HG03103 (cell line): ENCODE results near the gene VSIG10L2.
"Not testable (repeated sequence)": the region's sequence is repeated elsewhere in the genome, so short reads cannot be mapped to it uniquely, and the experiment has no call there.

Experiments
- ATAC-seq: cut with Tn5 transposase; IDR thresholded peaks from one replicate; pipeline ENCODE4 v1.9.1; 2021; ENCODE audit warnings: low read depth; ENCODE audit not compliant: unreplicated experiment

VSIG10L2 gene

DNA sequence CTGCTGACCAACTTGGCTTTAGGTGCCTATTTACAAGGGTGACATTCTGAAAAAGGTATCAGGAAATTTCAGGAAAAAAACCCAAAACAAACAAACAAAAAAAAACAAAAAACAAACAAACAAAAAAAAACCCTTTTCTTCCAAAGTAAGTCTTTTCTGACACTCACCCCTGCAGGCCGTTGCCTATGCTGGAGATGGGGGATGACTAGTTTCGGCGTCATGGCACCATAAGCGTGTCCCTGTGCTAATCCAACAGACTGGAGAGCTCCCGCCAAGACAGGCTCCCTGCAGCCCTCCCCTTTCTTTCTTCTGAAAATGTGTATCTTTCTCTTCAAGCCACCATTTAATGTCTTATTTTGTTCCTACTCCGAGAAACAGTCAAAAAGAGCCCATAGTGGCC is 13.7 kb downstream of the VSIG10L2 start:
- ATAC-seq: no peak

DNA sequence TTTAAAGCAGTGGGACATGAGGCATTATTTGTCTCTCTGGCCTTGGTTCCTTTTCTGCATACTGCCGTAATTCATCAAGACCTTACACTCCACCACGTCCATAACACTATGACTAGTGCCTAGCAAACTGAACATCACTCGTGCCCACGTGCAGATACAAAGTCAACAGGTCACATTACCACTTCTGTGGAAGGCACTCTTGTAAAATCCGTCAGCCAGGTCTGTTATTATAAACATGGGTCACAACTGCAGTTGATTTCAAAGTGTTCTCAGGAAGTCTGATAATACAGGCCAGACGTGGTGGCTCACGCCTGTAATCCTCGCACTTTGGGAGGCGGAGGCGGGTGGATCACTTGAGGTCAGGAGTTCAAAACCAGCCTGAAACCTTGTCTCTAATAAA is 14.1 kb downstream of the VSIG10L2 start:
- no peak for ATAC-seq

DNA sequence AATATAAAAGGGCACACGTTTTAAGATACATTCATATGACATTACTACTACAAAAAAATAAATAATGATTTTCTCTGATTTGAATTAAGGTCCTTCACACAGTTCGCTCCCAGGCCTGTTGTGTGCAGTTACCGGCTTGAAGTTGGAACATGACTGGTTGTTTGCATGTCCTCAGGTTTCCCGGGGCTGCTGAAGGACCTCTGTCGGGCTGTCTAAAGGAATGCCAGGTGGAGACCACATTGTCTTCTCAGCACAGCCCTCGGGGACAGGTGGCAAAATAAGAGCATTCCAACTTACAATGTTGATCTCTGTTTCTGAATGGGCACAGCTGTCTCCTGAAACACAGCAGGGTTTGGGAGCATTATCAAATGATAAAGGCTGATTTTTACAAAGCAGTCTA is 14.9 kb downstream of the VSIG10L2 start:
- ATAC-seq: no peak

DNA sequence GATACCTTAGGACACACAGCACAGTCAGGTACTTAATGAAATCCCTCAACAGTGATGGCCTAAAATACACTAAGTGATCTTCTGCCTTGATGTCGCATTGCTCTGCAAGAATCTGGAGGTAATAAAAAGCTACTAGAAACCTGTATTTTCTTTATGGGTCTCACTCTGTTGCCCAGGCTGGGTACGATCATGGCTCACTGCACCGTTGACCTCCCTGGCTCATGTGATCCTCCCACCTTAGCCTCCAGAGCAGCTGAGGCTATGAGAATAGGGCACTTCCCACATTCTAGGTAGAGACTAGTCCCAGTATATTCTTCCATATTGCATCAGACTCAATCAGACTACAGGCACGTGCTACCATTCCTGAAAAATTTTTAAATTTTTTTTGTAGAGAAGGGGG is 21.7 kb downstream of the VSIG10L2 start:
- no peak for ATAC-seq

DNA sequence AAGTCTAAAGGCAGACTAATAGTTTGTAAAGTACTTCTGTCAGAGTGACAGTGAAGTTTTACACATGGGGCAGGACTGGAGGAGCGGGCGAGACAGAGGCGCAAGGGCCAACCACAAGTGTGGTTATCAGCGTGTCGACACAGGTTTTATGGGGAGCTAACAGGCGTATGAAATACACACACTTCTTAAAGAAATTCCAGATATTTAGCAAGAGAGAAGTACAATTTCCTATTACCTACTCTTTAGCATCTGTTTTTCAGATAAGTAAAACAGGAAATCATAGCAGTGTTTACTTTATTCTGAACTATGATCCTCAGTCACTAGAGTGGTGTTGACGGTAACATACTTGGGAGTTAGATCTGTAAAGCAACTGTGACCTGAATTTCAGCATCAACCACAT is 22.5 kb downstream of the VSIG10L2 start:
- ATAC-seq: no peak

DNA sequence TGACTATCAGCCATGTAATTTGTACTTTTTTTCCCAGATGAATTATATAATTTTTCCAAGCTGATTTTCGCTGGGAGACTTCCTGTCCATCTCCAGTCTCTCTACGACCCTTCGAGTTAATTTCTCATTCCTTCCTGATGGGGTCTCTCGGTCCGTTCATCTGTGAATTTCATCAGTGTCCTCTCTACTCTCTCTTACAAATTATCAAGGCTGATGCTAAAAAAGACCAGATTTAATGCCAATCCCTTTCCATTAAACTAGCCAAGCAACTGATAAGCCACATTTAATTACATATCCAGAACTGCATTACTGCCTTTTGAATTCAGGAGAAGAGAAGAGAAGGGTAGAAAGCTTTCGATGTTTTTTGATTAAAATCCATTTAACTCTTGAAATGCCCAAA is 25.8 kb downstream of the VSIG10L2 start:
- ATAC-seq: no peak

DNA sequence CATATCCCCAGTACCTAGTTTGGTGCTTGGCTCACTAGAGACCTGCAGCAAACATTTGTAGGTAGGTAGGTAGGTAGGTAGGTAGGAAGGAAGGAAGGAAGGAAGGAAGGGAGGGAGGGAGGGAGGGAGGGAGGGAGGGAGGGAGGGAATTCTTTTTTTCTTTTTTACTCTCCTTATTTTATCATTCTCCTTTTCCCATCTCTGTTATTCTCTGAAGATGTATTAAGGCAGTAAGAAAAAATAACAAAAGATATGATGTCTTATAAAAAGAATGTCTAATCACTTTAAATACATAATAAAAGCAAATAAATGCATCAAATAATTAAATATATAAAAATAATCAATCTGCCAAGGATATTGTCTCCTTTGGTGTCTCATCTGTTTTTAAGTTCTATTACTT is 28.4 kb downstream of the VSIG10L2 start:
- no peak for ATAC-seq

- ATAC-seq: no peak
Measured at GRCh38 chr11:125975634-125976033, 29.8 kb downstream of the VSIG10L2 start.

DNA sequence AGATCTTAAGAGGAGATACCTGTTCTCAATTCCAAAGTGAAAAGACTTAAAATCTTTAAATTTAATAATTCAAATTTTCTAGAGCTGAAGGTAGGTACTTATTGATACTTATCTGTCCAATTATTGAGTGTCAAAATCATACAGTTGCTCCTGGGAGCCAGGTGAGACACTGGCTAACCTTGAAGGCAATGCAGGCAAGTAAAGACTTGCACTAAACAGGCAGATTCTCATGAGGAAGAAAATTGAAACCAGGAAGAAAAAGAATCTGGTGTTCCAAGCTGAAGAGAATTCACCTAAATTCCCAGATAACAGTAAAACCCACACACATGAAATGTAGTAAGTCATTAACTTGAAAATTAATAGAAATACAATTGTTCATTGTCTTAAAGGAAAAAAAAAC is 30.3 kb downstream of the VSIG10L2 start:
- no peak for ATAC-seq

GRCh38 chr11:125977333-125977732 is 31.5 kb downstream of the VSIG10L2 start:
- no peak for ATAC-seq

DNA sequence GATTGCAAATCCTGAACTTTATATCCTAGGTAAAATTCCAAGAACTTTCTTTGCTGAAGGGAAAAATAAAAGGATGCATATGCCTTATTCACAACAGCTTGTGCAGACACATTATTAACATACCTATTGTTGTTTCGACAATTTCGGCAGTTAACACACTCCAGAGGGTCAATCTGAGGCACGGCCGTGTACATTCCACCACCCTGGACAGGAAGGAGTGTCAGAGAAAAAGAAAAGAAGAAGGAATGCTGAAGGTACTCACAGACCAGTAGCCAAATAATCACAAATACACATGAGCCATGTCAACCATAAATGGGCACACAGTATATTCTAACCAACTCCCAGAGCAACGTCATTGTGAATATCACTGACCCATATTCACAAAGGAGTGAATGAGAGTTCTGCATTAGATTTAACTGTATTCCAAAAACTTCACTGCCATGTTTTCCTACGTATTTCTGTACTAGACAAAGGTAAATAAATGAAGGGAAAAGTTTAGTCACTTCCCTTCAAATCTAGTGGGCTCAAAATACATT is 32.4 kb downstream of the VSIG10L2 start:
- no peak for ATAC-seq

- no peak for ATAC-seq
Measured at GRCh38 chr11:125978778-125979407, 33.0 kb downstream of the VSIG10L2 start.

DNA sequence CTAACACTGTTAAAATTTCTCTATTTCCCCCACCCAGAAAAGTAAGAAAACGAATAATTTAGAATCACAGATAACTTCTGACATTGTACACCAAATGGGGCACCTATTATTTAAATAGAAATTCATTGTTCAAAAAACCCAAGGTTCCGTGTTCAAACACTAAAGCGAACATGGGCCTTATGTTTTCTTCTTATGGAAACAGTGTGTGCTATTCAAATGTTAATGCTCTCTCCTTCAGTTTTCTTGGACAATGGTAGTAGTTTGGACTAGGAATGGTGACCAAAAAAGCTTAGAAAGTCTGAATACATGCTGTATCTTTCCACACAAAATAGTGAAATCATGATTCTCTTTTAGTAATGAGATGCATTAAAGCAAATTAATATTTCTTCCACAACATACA is 33.7 kb downstream of the VSIG10L2 start:
- no peak for ATAC-seq

- ATAC-seq: no peak
Measured at GRCh38 chr11:125980436-125980835, 34.6 kb downstream of the VSIG10L2 start.

DNA sequence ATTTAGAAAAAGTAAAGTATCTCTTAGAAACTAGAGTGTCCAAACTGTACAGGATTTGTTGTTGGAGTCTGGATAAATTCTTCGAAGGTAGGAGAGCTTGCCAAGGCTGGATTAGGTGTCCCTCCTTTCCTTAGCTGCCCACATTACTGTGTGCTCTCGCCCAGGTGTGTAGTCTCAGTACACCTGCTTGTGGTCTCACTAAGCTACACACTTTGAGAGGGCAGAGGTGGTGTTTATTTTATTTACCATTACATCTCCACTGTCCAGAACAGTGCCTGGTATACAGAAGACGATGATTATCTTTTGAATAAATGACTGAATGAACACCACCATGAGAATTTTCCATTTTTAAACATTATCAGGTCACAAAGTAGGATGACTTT is 36.5 kb downstream of the VSIG10L2 start:
- no peak for ATAC-seq

- not testable (repeated sequence) for ATAC-seq
Measured at GRCh38 chr11:125985956-125986355, 40.1 kb downstream of the VSIG10L2 start.

- no peak for ATAC-seq
Measured at GRCh38 chr11:125987066-125987641, 41.3 kb downstream of the VSIG10L2 start.

GRCh38 chr11:125990244-125990643 is 44.4 kb downstream of the VSIG10L2 start:
- no peak for ATAC-seq

DNA sequence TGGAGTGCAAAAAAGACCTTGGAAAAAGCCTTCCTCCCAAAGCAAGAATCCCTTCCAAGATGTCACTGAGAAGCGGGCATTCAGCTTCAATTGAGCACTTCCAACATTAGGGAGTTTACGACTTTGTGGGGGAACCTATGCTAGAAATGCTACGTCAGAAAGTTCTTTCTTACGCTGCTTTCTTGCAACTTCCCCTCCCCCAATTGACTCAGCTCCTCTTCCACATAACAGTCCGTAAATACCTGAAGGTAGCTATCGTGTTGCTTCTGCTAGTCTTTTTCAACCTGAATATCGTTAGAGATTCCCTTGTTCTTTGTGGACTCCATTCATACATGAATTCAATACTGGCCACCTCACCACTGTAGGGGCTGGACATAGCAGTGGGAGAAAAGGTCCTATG is 47.0 kb downstream of the VSIG10L2 start:
- ATAC-seq: no peak

DNA sequence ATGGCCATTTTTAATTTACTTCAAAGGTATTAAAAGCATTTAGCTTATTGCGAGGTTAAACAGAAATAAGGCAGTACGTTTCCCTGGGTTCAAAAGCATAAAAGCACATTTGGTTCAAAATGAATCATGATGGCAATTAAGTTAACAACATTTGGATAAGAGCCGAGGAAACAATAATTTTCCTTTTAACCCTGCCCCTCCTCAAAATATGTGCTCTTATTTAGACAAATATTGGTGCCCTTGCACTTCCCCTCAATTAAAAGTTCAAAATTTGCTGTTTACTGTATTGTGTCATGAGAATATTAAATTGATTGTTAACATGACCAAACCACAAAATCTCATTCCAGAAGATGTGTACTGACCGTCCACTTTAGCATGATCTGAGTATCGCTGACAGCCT is 48.7 kb downstream of the VSIG10L2 start:
- no peak for ATAC-seq

DNA sequence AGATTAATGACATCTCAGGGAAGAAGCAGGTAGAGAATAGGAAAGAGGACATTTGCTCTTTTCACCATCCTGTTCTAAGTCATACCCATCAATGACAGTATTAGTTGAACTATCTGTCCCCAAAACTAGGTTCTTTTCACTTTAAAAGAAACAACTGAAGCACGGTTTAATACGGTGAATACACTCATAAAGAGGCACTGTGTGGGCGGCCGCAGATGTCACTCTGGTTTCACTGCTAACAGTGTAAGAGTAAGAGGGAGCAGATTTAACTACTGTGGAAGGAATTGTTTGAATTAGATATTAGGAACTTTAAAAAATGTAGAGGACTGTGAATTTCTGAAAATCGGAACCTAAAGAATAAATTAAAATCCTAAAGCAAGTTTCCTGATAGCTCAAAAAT is 49.5 kb downstream of the VSIG10L2 start:
- peak; percentile 90 for ATAC-seq

DNA sequence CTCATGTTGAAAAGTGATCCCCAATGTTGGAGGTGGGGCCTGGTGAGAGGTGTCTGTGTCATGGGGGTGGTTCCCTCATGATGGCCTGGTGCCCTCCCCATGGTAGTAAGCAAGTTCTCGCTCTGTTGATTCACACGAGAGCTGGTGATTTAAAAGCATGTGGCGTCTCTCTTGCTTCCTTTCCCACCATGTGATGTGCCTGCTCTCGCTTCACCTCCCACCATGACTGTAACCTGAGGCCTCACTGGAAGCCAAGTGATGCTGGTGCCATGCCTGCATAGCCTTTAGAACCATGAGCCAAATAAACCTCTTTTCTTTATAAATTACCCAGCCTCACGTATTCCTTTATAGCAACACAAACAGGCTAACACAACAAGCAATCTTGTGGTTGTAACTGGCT is 52.4 kb downstream of the VSIG10L2 start:
- ATAC-seq: no peak
